Measurements from ENCODE around the gene TAF11L3.

- no peak for TF ChIP-seq CTCF (IDR thresholded peaks at IDR 0.05)
- no peak for TF ChIP-seq POLR2A (IDR thresholded peaks at IDR 0.05)
These were observed 20.7 kb upstream of the TAF11L3 start for GRCh38 chr5:17497446-17497845.
